ENCODE data around the gene PLA2G4F.

PLA2G4F gene

DNA sequence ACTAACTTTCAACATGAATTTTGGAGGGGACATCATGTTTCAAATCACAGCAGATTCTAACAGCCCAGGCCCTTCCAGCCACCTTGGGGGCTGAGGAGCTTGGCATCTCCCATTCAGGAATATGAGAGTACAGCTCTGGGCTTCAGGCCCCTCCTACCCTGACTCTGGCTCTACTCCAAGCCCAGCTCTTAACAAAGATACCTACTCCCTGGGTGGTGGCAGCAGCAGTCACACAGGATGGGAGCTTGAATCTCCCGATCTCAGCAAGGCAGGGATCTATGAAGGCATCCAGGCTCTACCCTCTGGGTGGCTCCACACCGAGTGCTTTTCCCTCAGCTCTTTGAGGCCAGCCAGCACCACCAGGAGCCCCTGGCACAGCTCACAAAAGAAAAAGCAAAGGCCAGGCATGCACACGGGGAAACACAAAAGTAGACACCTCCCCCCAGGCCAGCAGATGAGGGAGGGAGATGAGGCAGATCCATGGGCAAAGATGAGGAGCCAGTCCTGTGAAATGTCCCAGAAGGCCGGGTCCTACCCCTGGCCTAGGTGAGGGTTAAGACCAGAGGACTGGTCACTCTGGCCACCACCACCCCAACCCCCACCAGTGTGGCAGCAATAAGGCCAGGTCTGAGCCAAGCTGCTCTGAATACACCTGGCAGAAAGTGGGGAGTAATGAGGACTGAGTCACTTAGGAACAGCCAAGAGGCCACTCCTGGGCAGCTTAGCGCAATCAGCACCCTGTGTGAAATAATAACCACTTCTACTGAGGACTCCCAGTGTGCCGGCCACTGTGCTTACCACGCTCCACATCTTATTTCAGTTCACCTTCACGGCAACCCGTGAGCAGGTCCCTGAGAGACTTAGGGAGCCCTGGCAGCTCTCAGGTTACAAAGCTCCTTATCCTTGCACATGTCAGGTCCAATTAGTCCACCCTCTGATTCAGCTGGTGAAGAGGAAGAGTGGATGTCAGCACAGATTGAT is 24.3 kb downstream of the PLA2G4F start:
- Histone ChIP-seq H3K79me1 (ENCODE audit: low read length) (no peaks in the 10 kb centered on the region), H3K27me3 (ENCODE audit: insufficient read depth, low read length, poor library complexity) (no peaks in the 10 kb centered on the region), H4K8ac (ENCODE audit: low read depth, low read length) (no peak overlapping the region), H2BK120ac (ENCODE audit: low read depth, low read length) (no peak overlapping the region), H3K4me3 (ENCODE audit: low read length) (no peak overlapping the region), H3K4me1 (ENCODE audit: control insufficient read depth, low read depth, low read length) (no peaks in the 10 kb centered on the region), H3K56ac (ENCODE audit: low read length) (no peak overlapping the region), H4K5ac (ENCODE audit: low read length) (no peak overlapping the region), H3K9ac (ENCODE audit: low read length) (no peak overlapping the region), H2BK15ac (replicated peaks; ENCODE audit: low read depth) (no peak overlapping the region), H3K4me2 (ENCODE audit: low read length) (no peak overlapping the region), H2AK5ac (ENCODE audit: low read length) (no peak overlapping the region), H3K23ac (ENCODE audit: low read length) (no peak overlapping the region), H3K79me2 (ENCODE audit: control insufficient read depth, insufficient read depth, low read length) (no peaks in the 10 kb centered on the region), H3K4ac (ENCODE audit: low read depth, low read length) (no peak overlapping the region), H3K36me3 (ENCODE audit: control insufficient read depth, insufficient read depth, low read length) (no peaks in the 10 kb centered on the region), H3K18ac (ENCODE audit: low read length) (no peak overlapping the region), H2BK5ac (ENCODE audit: low read length) (no peak overlapping the region), H3K27ac (ENCODE audit: low read depth, low read length) (no peak overlapping the region)
- WGBS (ENCODE audit: extremely low coverage, insufficient coverage, low lambda C conversion rate): no CpG with 5 or more reads among the region's 9 CpGs
- peak; percentile 25 for DNase-seq

DNA sequence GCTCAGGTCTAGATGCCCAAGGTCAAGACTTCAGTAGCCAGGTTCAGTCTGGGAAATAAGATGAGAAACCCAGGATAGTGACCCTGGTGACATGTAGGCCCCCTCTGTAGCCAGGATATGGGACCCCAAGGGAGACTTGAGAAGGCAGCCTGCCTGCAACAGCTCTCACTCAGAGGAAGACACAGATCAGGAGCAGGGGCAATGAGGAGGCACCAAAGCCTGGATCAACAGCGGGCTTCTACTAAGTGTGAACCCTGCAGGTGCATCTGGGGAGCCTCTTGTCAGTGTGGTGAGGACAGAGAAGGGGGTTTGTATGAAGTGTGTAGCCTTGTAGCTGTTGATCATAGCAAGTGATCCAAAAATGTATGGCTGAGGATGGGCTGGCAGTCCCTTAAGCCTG is 25.4 kb downstream of the PLA2G4F start:
- H4K8ac ChIP-seq (ENCODE audit: low read depth, low read length): no peak overlapping the region
- H4K5ac ChIP-seq (ENCODE audit: low read length): no peak overlapping the region
- no peak overlapping the region for H3K23ac ChIP-seq (ENCODE audit: low read length)
- no peaks in the 10 kb centered on the region for H3K36me3 ChIP-seq (ENCODE audit: control insufficient read depth, insufficient read depth, low read length)
- H3K4ac ChIP-seq (ENCODE audit: low read depth, low read length): no peak overlapping the region
- H3K56ac ChIP-seq (ENCODE audit: low read length): no peak overlapping the region
- H3K4me2 ChIP-seq (ENCODE audit: low read length): no peak overlapping the region
- H2BK120ac ChIP-seq (ENCODE audit: low read depth, low read length): no peak overlapping the region
- H3K18ac ChIP-seq (ENCODE audit: low read length): no peak overlapping the region
- no peak overlapping the region for H2BK15ac ChIP-seq (replicated peaks; ENCODE audit: low read depth)
- WGBS (ENCODE audit: extremely low coverage, insufficient coverage, low lambda C conversion rate): no CpG with 5 or more reads among the region's 1 CpG
- H3K9ac ChIP-seq (ENCODE audit: low read length): no peak overlapping the region
- no peak overlapping the region for H3K4me3 ChIP-seq (ENCODE audit: low read length)
- no peaks in the 10 kb centered on the region for H3K79me1 ChIP-seq (ENCODE audit: low read length)
- no peaks in the 10 kb centered on the region for H3K27me3 ChIP-seq (ENCODE audit: insufficient read depth, low read length, poor library complexity)
- no peaks in the 10 kb centered on the region for H3K79me2 ChIP-seq (ENCODE audit: control insufficient read depth, insufficient read depth, low read length)
- H2AK5ac ChIP-seq (ENCODE audit: low read length): no peak overlapping the region
- H2BK5ac ChIP-seq (ENCODE audit: low read length): no peak overlapping the region
- no peak for DNase-seq
- H3K27ac ChIP-seq (ENCODE audit: low read depth, low read length): no peak overlapping the region
- no peaks in the 10 kb centered on the region for H3K4me1 ChIP-seq (ENCODE audit: control insufficient read depth, low read depth, low read length)

DNA sequence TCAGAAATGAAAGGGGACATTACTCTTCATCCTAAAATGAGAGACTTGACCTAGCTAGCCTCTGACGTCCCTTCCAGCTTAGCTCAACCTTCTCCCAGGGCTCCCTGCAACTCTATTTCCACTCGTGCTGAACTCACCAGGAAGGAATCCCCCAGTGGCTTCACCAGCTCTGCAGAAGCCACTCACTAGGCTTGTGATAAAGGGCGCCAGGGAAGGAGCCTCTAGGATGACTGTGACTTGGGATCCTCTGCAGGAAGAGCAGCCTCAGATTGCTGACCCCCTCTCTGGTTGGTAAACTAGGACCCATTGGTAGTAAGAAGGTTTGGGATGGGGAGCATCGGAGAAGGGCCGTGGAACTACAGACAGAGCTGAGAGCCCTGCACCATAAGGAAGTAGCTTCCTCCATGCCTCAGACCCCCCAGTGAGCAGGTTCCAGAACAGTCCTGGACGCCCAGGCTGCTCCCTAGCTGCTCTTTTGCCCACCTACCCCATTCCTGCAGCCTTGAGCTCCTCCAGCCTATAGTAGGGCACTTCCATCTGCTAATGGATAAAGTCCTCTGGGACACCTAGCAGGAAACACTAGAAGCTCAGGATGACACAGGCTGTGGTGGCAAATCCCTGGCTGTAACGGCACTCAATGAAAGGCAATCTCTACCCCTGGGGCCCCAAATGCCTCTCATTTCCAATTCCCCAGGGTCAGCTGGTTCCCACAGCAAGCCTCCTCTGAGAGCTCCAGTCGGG is 26.0 kb downstream of the PLA2G4F start:
- Histone ChIP-seq H3K79me1 (ENCODE audit: low read length) (no peaks in the 10 kb centered on the region), H2AK5ac (ENCODE audit: low read length) (no peak overlapping the region), H3K4me2 (ENCODE audit: low read length) (no peak overlapping the region), H3K4me3 (ENCODE audit: low read length) (no peak overlapping the region), H2BK15ac (replicated peaks; ENCODE audit: low read depth) (no peak overlapping the region), H2BK120ac (ENCODE audit: low read depth, low read length) (no peak overlapping the region), H3K23ac (ENCODE audit: low read length) (peak overlapping the region; percentile 24), H3K18ac (ENCODE audit: low read length) (no peak overlapping the region), H3K27me3 (ENCODE audit: insufficient read depth, low read length, poor library complexity) (no peaks in the 10 kb centered on the region), H3K4me1 (ENCODE audit: control insufficient read depth, low read depth, low read length) (no peaks in the 10 kb centered on the region), H4K5ac (ENCODE audit: low read length) (no peak overlapping the region), H3K27ac (ENCODE audit: low read depth, low read length) (no peak overlapping the region), H3K36me3 (ENCODE audit: control insufficient read depth, insufficient read depth, low read length) (no peaks in the 10 kb centered on the region), H3K4ac (ENCODE audit: low read depth, low read length) (no peak overlapping the region), H3K56ac (ENCODE audit: low read length) (no peak overlapping the region), H3K9ac (ENCODE audit: low read length) (no peak overlapping the region), H4K8ac (ENCODE audit: low read depth, low read length) (no peak overlapping the region), H3K79me2 (ENCODE audit: control insufficient read depth, insufficient read depth, low read length) (no peaks in the 10 kb centered on the region), H2BK5ac (ENCODE audit: low read length) (no peak overlapping the region)
- DNase-seq: no peak
- no CpG with 5 or more reads among the region's 8 CpGs for WGBS (ENCODE audit: extremely low coverage, insufficient coverage, low lambda C conversion rate)

DNA sequence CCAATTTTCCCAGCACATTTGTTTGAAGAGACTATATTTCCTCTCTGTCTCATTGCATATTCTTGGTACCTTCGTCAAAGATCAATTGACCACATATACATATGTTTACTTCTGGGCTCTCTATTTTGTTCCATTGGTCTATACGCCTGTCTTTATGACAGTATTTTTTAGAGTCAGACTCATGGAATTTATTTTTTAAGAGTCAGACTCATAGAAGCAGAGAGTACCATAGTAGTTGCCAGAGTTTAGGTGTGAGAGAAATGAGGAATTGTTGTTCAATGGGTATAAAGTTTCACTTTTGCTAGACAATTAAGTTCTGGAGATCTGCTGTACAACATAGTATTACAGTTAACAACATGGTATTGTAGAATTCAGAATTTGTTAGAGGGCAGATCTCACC is 27.1 kb downstream of the PLA2G4F start:
- no peak overlapping the region for H3K4ac ChIP-seq (ENCODE audit: low read depth, low read length)
- DNase-seq: no peak
- H3K36me3 ChIP-seq (ENCODE audit: control insufficient read depth, insufficient read depth, low read length): no peaks in the 10 kb centered on the region
- H3K9ac ChIP-seq (ENCODE audit: low read length): no peak overlapping the region
- H3K27ac ChIP-seq (ENCODE audit: low read depth, low read length): no peak overlapping the region
- no peaks in the 10 kb centered on the region for H3K27me3 ChIP-seq (ENCODE audit: insufficient read depth, low read length, poor library complexity)
- H3K56ac ChIP-seq (ENCODE audit: low read length): no peak overlapping the region
- H3K4me3 ChIP-seq (ENCODE audit: low read length): no peak overlapping the region
- WGBS (ENCODE audit: extremely low coverage, insufficient coverage, low lambda C conversion rate): no CpG with 5 or more reads among the region's 2 CpGs
- no peak overlapping the region for H3K23ac ChIP-seq (ENCODE audit: low read length)
- no peak overlapping the region for H2AK5ac ChIP-seq (ENCODE audit: low read length)
- no peak overlapping the region for H4K5ac ChIP-seq (ENCODE audit: low read length)
- no peaks in the 10 kb centered on the region for H3K4me1 ChIP-seq (ENCODE audit: control insufficient read depth, low read depth, low read length)
- H2BK5ac ChIP-seq (ENCODE audit: low read length): no peak overlapping the region
- no peak overlapping the region for H3K18ac ChIP-seq (ENCODE audit: low read length)
- no peak overlapping the region for H4K8ac ChIP-seq (ENCODE audit: low read depth, low read length)
- no peaks in the 10 kb centered on the region for H3K79me1 ChIP-seq (ENCODE audit: low read length)
- H2BK120ac ChIP-seq (ENCODE audit: low read depth, low read length): no peak overlapping the region
- no peak overlapping the region for H3K4me2 ChIP-seq (ENCODE audit: low read length)
- no peaks in the 10 kb centered on the region for H3K79me2 ChIP-seq (ENCODE audit: control insufficient read depth, insufficient read depth, low read length)
- H2BK15ac ChIP-seq (replicated peaks; ENCODE audit: low read depth): no peak overlapping the region

DNA sequence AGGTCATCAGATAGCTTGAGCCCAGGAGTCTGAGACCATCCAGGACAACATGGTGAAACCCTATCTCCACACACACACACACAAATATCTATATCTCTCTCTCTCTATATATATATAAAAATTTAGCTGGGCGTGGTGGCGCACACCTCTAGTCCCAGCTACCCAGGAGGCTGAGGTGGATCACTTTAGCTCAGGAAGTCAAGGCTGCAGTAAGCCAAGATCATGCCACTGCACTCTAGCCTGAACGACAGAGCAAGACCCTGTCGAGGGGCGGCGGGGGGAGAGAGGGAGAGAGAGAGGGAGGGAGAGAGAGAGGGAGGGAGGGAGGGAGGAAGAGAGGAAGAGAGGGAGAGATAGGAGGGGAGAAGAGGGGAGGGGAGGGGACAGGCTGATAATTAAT is 28.0 kb downstream of the PLA2G4F start:
- Histone ChIP-seq H3K56ac (ENCODE audit: low read length) (no peak overlapping the region), H3K27me3 (ENCODE audit: insufficient read depth, low read length, poor library complexity) (no peaks in the 10 kb centered on the region), H2BK15ac (replicated peaks; ENCODE audit: low read depth) (no peak overlapping the region), H3K9ac (ENCODE audit: low read length) (no peak overlapping the region), H3K4ac (ENCODE audit: low read depth, low read length) (no peak overlapping the region), H3K79me1 (ENCODE audit: low read length) (no peaks in the 10 kb centered on the region), H4K5ac (ENCODE audit: low read length) (no peak overlapping the region), H3K23ac (ENCODE audit: low read length) (no peak overlapping the region), H3K4me3 (ENCODE audit: low read length) (no peak overlapping the region), H3K36me3 (ENCODE audit: control insufficient read depth, insufficient read depth, low read length) (no peaks in the 10 kb centered on the region), H2BK120ac (ENCODE audit: low read depth, low read length) (no peak overlapping the region), H2BK5ac (ENCODE audit: low read length) (no peak overlapping the region), H3K4me1 (ENCODE audit: control insufficient read depth, low read depth, low read length) (no peaks in the 10 kb centered on the region), H2AK5ac (ENCODE audit: low read length) (no peak overlapping the region), H3K18ac (ENCODE audit: low read length) (no peak overlapping the region), H3K27ac (ENCODE audit: low read depth, low read length) (no peak overlapping the region), H4K8ac (ENCODE audit: low read depth, low read length) (no peak overlapping the region), H3K4me2 (ENCODE audit: low read length) (no peak overlapping the region), H3K79me2 (ENCODE audit: control insufficient read depth, insufficient read depth, low read length) (no peaks in the 10 kb centered on the region)
- no CpG with 5 or more reads among the region's 6 CpGs for WGBS (ENCODE audit: extremely low coverage, insufficient coverage, low lambda C conversion rate)
- no peak for DNase-seq

Measured in mesendoderm (in vitro differentiated cells).